Measurements from ENCODE around the gene SLC15A5. TPM values are rescaled to one million over a fixed set of nuclear protein-coding genes. Genes with fewer than 3 reads are reported as not detected.

The SLC15A5 gene
- total and polyA plus RNA-seq, 2 of the 4 experiments (the other 2 are of a cell fraction), result not detected

GRCh38 chr12:16269946-16270345, 7.5 kb downstream of the SLC15A5 start:
- Histone ChIP-seq H3K56ac (ENCODE audit: extremely low read depth, insufficient read depth, low read length) (no peak overlapping the region), H3K23ac (ENCODE audit: low read depth, low read length) (no peak overlapping the region), H3K9me1 (ENCODE audit: insufficient read depth, low read length) (no peaks in the 10 kb centered on the region), H3K4me3 (ENCODE audit: insufficient read depth, low read depth, low read length) (no peak overlapping the region), H2BK20ac (ENCODE audit: low read depth, low read length) (no peak overlapping the region), H2AFZ (replicated peaks; ENCODE audit: low read length, poor library complexity) (no peak overlapping the region), H3K9me3 (ENCODE audit: control insufficient read depth, insufficient read depth, low read length) (no peaks in the 10 kb centered on the region), H3K4ac (ENCODE audit: low read depth, low read length) (no peak overlapping the region), H4K91ac (ENCODE audit: insufficient read depth, low read depth, low read length) (no peak overlapping the region), H2BK15ac (ENCODE audit: low read depth, low read length) (no peak overlapping the region), H2AK5ac (ENCODE audit: low read depth, low read length) (no peak overlapping the region), H4K20me1 (ENCODE audit: insufficient read depth, low read length) (no peaks in the 10 kb centered on the region), H3K4me2 (ENCODE audit: low read depth, low read length) (no peak overlapping the region), H3K4me1 (ENCODE audit: control insufficient read depth, insufficient read depth, low read length) (no peaks in the 10 kb centered on the region), H3K27ac (ENCODE audit: insufficient read depth, low read length) (no peak overlapping the region), H3K79me1 (ENCODE audit: low read depth in 1 of 2, low read length in 2 of 2) (no peaks in the 10 kb centered on the region), H3K36me3 (ENCODE audit: control insufficient read depth, insufficient read depth, low read length) (no peaks in the 10 kb centered on the region), H4K8ac (ENCODE audit: low read depth in 2 of 2, low read length in 2 of 2) (no peak overlapping the region), H2AK9ac (replicated peaks; ENCODE audit: low read depth, low read length, poor library complexity) (no peak overlapping the region), H4K5ac (ENCODE audit: low read depth, low read length) (no peak overlapping the region), H2BK120ac (ENCODE audit: low read depth, low read length) (no peak overlapping the region), H3K9ac (ENCODE audit: low read depth, low read length) (no peak overlapping the region), H2BK5ac (ENCODE audit: low read depth, low read length, poor library complexity, severe bottlenecking) (no peak overlapping the region), H3K14ac (replicated peaks; ENCODE audit: low read depth, low read length) (no peak overlapping the region), H3K18ac (ENCODE audit: low read depth, low read length) (no peak overlapping the region), H3K27me3 (ENCODE audit: control insufficient read depth, insufficient read depth, low read length) (no peaks in the 10 kb centered on the region; the same call in 1 of the 2 replicates)
- dilution Hi-C loops (cut with HindIII; ENCODE audit: low sequenced_read_pairs, unreplicated experiment) (no loop called here), intact Hi-C loops (cut with micrococcal nuclease) (no loop called here), in situ Hi-C loops (cut with MboI; ENCODE audit: low sequenced_read_pairs) (no loop called here)
- TF ChIP-seq CTCF (conservative IDR thresholded peaks at IDR 0.05; ENCODE audit: low read depth, low read length), result no peak
- no peak for TF ChIP-seq USF2 (IDR thresholded peaks at IDR 0.05; ENCODE audit: low read depth, low read length)
- no TSS peak for BruUV-seq (replicated peaks)
- DNase-seq (no peak), ATAC-seq (ENCODE audit: low read depth) (no peak)
- ChIA-PET POLR2A (ENCODE audit: unreplicated experiment) (no interaction called here), CTCF (no interaction called here)
- 67% methylated on average over 1 of the region's 2 CpGs; no CpG with 5 or more reads in 1 of the 2 experiments for WGBS, 2 experiments (ENCODE audit: extremely low coverage in 2 of 2, insufficient read length in 1 of 2)

All from IMR-90 (cell line).